ENCODE results near the gene DLGAP1.

DLGAP1 gene

GRCh38 chr18:3983351-3983969, 471.6 kb downstream of the DLGAP1 start:
- no peak for DNase-seq

DNA sequence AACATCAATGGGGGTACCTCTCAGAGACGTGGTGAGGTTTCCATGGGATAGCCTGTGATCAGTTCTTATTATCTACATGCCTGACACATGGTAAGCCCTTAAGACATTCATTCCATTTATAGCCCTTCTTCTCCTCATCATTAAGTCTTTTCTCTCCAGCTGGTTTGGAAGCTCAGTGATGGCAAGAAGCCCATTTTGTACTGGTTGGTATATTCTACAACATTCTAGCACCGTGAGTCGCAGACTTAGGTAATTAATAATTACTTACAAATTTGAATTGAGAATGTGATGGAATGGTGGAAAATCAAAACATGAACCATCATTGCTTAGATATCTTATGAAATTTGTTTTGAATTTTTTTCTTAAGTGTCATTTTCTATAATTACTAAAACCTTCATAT, 472.6 kb downstream of the DLGAP1 start:
- no peak for DNase-seq

DNA sequence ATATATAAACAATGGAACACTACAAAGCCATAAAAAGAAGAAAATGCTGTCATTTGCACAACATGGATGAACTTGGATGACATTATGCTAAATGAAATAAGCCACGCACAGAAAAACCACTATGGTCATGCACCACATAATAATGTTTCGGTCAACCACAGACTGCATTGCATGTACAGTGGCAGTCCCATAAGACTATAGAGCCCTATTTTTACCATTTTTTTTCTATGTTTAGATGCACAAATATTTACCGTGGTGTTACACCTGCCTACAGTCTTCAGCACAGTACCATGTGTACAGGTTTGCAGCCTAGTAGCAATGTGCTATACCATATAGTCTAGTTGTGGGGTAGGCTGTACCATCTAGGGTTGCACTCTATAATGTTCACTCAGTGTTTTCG, 476.1 kb downstream of the DLGAP1 start:
- no peak for DNase-seq

DNA sequence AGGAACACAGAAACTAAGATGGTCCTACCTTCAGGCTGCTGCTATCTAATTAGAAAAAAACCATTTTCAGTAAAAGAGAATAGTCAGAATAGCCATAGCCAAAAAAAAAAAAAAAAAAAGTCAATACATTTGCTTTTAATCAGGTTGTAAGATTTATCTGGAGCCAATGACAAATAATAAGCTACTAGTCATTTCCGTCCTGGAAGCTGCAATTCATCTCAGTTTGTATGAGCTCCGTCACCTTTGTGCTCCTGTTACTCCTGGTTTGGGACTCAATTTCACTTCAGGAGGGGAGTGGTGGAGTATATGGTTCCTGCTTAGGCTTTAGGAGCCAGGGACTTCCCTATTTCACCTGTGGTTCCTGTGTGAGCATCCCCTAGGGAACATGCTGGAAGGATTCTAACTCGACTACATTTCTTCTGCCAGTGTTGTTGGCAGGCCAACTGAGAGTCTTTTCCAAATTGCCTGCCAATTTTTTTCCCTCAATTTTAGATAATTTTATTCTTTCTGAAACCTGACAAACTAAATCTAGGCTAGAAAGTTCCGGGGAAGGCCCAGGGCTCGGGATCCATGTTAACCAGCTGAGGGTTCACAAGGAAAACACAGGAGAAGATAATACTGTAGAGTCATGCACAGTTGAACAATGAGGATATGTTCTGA, 481.8 kb downstream of the DLGAP1 start:
- no peak for DNase-seq

- DNase-seq: no peak
Observed at GRCh38 chr18:3972291-3972930, 482.7 kb downstream of the DLGAP1 start.

- no peak for DNase-seq
Observed at GRCh38 chr18:3970929-3971328, 484.2 kb downstream of the DLGAP1 start.

GRCh38 chr18:3967359-3968180, 487.5 kb downstream of the DLGAP1 start:
- no peak for DNase-seq

DNA sequence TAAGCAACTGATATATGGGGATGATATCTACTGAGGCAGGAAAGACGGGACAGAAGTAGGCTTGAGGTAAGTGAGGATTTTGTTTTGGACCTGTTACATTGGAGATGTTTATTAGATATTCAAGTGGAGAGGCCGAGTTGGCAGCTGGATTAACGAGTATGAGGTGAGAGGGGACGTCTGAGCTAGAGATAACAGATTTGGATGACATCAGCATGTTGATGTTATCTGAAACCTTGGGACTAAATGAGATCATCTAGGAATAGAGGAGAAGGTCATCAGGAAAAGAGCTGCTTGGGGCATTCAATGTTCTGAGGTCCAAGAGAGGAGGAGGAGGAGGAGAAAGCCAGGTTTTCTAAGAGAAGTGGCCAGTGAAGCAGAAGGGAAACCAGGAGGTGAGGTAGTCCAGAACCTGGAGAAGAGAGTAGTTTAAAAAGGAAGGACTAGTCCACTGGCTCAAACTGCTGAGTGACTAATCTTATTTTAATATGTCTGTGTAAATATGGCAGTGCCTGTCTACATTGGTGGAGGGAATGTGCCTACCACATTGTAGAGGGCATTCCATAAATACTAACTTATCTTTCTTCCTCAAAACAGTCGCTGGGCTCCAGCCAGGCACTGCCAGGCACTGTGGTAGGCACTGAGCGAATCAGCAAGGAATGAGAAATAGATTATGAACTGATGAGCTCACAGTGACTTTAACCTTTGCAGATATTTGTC, 488.3 kb downstream of the DLGAP1 start:
- no peak for DNase-seq

DNA sequence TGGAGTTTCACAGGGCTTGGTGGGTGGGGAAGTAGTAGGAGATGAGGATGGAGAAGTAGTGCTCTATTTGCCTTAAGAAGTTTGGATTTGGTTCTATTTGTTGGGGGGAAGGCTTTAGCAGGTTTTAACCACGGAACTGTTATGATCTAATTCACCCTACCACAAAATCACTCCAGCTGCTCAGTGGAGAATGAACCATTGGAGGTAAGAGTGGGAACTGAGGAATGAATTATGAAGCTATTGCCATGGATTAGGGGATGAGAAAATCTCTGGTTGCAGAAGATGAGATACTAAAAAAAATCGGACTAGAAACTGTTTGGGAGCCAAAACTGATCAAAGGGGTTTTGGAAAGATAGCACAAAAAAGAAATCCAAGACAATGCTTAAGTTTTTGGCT, 488.9 kb downstream of the DLGAP1 start:
- no peak for DNase-seq

- DNase-seq: no peak
Observed at GRCh38 chr18:3960977-3961376, 494.1 kb downstream of the DLGAP1 start.

- no peak for DNase-seq
Observed at GRCh38 chr18:3960142-3960541, 495.0 kb downstream of the DLGAP1 start.

DNA sequence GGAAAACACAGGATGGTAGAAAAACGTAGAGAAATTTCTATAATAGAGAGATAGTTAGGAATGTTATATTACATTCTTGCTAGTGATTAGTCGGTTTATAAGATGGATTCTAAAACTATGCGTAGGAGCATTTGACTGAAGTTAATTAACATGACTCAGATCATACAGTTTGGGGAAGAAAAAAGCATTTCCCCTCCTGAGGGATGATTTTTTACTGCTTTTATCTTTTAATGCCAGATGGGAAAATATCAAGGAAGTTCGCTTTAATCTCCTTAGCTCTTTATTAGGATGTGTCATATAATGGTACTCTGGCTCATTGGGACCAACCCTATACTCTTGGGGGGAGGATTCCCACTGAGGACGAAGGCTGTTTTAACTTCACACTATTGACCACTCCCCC, 503.1 kb downstream of the DLGAP1 start:
- no peak for DNase-seq

DNA sequence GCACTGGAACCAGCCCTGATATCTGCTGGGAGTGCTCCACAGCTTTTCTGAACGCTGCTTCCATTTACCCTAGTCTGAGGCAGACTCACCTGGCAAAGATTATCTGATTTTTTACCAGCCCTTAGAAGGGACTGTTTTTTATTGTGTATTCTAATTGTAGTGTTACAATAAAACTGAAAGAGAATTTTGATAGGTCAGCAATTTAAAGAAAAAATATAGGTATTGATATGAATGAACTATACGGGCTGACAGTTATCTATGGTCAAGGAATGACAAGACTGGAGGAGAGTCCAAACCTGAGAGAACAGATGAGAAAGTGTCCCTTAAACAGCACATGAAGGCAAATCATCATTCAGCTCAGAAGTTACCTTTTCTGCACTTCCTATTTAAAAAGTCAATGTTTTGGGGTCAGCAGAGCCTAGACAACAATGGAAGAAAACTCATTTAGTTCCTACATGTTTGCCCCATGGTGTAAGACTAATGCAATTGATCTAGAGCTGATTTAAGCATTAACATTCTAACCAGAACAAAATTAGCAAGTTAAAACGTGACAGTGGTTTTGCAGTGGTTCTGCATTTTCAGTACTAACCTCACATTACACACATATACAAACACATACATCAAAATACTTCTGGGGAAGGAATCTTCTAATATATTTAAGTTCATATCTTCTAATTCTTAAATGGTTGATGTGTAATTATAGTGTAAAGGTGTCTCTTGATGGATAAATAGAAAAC, 504.3 kb downstream of the DLGAP1 start:
- no peak for DNase-seq

- DNase-seq: no peak
Observed at GRCh38 chr18:3948958-3949357, 506.1 kb downstream of the DLGAP1 start.

DNA sequence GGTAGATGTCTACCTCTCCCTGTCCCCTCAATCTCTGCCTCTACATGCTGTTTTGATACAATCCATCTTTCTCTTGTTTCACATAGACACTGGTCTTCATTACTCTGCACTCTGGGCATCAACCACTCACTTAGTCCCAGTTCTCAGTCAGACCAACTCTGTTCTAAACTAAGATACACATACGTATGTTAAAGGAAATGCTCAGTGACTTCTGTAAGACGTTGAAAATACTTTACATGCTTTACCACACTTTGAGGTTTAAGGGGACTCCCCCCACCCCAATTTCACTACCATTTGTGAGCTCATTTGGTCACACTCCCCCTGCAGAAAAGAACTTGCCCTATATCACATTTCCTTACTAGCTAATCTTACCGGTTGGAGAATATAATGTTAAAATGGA, 507.7 kb downstream of the DLGAP1 start:
- DNase-seq: no peak

- no peak for DNase-seq
Observed at GRCh38 chr18:3935305-3935704, 519.8 kb downstream of the DLGAP1 start.

DNA sequence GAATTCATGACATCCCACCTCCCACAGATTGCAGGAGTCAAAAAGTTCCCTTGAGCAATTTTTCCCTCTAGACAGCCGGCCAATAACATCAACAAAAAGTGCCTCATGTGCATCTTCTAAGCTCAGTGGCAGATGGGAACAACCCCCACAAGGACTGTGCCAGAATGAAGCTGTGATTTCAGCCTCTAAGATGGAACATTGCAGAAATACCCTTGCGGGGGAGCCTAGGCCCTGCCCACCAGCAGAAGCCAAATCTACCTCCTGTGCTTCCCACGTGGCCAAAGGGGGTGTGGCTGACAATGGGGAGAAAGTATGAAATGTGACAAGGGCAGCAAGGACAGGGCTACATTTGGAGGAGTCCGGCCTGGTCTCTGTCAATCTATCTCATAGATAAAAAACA, 522.8 kb downstream of the DLGAP1 start:
- no peak for DNase-seq

- no peak for DNase-seq
Observed at GRCh38 chr18:3931542-3932112, 523.5 kb downstream of the DLGAP1 start.

DNA sequence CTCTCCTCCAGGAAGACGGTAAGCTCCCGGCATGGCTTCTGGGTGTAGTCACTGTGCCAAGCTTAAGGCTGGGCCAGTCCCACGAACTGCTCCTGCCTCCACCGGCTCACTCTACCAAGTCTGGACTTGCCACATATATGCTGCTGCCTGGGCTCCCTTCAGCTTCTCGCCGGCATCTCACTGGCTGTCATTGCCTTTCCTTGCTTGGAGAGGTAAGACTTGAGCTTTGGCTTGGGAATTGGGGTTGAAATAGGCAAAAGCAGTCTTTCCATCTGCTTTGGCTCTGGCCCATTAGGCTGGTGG, 524.1 kb downstream of the DLGAP1 start:
- DNase-seq: no peak

- no peak for DNase-seq
Observed at GRCh38 chr18:3930126-3931012, 524.7 kb downstream of the DLGAP1 start.

DNA sequence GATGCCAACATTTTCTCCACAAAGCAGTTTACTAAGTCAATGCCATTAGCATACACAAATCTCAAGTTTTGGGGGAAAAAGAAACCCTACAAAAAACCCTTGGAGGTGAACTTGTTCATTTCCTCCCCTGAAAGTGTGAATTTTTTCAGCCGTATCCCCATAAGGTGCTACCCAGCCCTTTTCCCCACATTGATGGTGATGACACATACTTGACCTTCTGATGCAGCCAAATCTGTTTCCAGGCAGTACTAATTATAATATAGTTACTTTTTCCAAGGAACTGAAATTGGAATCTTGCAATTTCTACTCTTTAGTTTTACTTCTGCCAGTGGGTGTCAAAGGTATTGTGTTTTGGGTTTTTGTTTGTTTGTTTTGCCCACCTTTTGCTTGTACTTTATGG, 530.7 kb downstream of the DLGAP1 start:
- no peak for DNase-seq
